GM12878 (cell line): Measurements from ENCODE around the gene TNP2. TPM values are rescaled to one million over a fixed set of nuclear protein-coding genes. Genes with fewer than 3 reads are reported as not detected.

Source experiments
- ATF2 ChIP-seq: IDR thresholded peaks from 2 replicates; pipeline ENCODE4 v1.6.1; 2012; ENCODE audit warnings: low read length, inconsistent platforms
- HDAC6 ChIP-seq: fragments of 200-600 bp; sonication (generic); IDR thresholded peaks from one replicate; pipeline ENCODE4 v1.8.0; 2017; ENCODE audit warnings: antibody characterized with exemption; ENCODE audit not compliant: unreplicated experiment
- IKZF2 ChIP-seq, 2 experiments: fragments of 450-650 bp; IDR thresholded peaks; 2 replicates each; pipeline ENCODE4 v1.6.1; 2017; ENCODE audit warnings: mild to moderate bottlenecking in 2 of 2, moderate library complexity in 2 of 2
- IRF5 ChIP-seq: fragments of 450-650 bp; IDR thresholded peaks from 2 replicates; pipeline ENCODE4 v1.6.1; 2017; ENCODE audit warnings: borderline replicate concordance
- PBX3 ChIP-seq: IDR thresholded peaks from 2 replicates; pipeline ENCODE4 v1.6.1; 2011; ENCODE audit warnings: mild to moderate bottlenecking, low read depth, low read length, moderate library complexity; ENCODE audit not compliant: insufficient replicate concordance
- RAD21 ChIP-seq: IDR thresholded peaks from 2 replicates; pipeline ENCODE4 v1.6.1; 2011; ENCODE audit warnings: mild to moderate bottlenecking, low read depth, low read length, moderate library complexity; ENCODE audit not compliant: insufficient read depth
- REST ChIP-seq: IDR thresholded peaks from 2 replicates; pipeline ENCODE4 v1.6.1; 2012; ENCODE audit warnings: mild to moderate bottlenecking, low read depth, low read length
- SKIL ChIP-seq: fragments of 450-650 bp; IDR thresholded peaks from 2 replicates; pipeline ENCODE4 v1.6.1; 2017; ENCODE audit warnings: mild to moderate bottlenecking, low read depth, inconsistent platforms; ENCODE audit not compliant: poor library complexity, severe bottlenecking
- STAT1 ChIP-seq: fragments of 450-650 bp; conservative IDR thresholded peaks from 2 replicates; pipeline ENCODE4 v1.6.1; 2014; ENCODE audit warnings: antibody characterized with exemption, mild to moderate bottlenecking
- ZNF592 ChIP-seq: fragments of 450-650 bp; IDR thresholded peaks from 2 replicates; pipeline ENCODE4 v1.6.1; 2017; ENCODE audit warnings: mild to moderate bottlenecking, moderate library complexity
- ZSCAN29 ChIP-seq: fragments of 450-650 bp; IDR thresholded peaks from 2 replicates; pipeline ENCODE4 v1.6.1; 2017; ENCODE audit warnings: mild to moderate bottlenecking, moderate library complexity
- polyA plus RNA-seq, 11 experiments: library from polyadenylated mRNA; depleted of rRNA in 4 of 11; unstranded in 6 of 11; stranded (reverse) in 5 of 11; fragments of >200 nt; fragmentation: Nextera tagmentation in 4 of 11; fragmentation: Illumina TruSeq in 1 of 11; extraction: Ambion mirVana in 4 of 11; extraction: Trizol in 1 of 11; gene quantifications; 1 replicate in 1 of 11; 2 replicates in 10 of 11; pipeline versions ENCODE4 v1.2.1 to v1.2.3, GENCODE V29; 2011 to 2016; ENCODE audit warnings: inconsistent platforms in 2 of 11, missing spikeins in 2 of 11, low read depth in 1 of 11
- total RNA-seq, 4 experiments: library from RNA; depleted of rRNA in 3 of 4; stranded (reverse); fragments of >200 nt in 3 of 4; fragmentation: Illumina TruSeq in 1 of 4; extraction: Trizol in 1 of 4; gene quantifications; 2 replicates each; pipeline versions ENCODE4 v1.2.1 to v1.2.3, GENCODE V29; 2013 to 2021

The TNP2 gene
- total and polyA plus RNA-seq, 10 of the 15 experiments (the other 5 are each of a cell fraction or from before 2014, with no cell fraction given), result not detected

GRCh38 chr16:11263737-11264136 lies 5.4 kb downstream of the TNP2 start (continued):
- TF ChIP-seq IRF5 (no peak), SKIL (no peak), REST (no peak), HDAC6 (no peak), ZNF592 (no peak), IKZF2 (IDR thresholded peaks at IDR 0.05) (peak in 1 of 2 experiments; percentile 35; a peak in 1 of 4 replicates), ATF2 (no peak), RAD21 (no peak), STAT1 (no peak), ZSCAN29 (no peak), PBX3 (no peak)
